PC-3 (cell line): Measurements from ENCODE around the gene PDHX. TPM values are rescaled to one million over a fixed set of nuclear protein-coding genes. Genes with fewer than 3 reads are reported as not detected.

ENCODE experiments used
- ATAC-seq: fragments of 200-7000 bp; cut with Tn5 transposase; 2 replicates; pipeline ENCODE4 v1.9.1; 2020; ENCODE audit warnings: mild to moderate bottlenecking, moderate library complexity
- BruUV-seq: library from RNA; stranded (reverse); fragments of 400-500 nt; replicated peaks from 2 replicates; lab custom pipeline; 2021; lab: Mats Ljungman, UMichigan
- CTCF ChIA-PET: fragments of 300-600 bp; sonication (Branson Sonifier 250); formaldehyde crosslinking; loops from one replicate; lab custom pipeline; 2022; ENCODE audit warnings: antibody characterized with exemption; lab: Charles Lee
- POLR2A ChIA-PET: fragments of 300-600 bp; sonication (Branson Sonifier 250); formaldehyde crosslinking; loops from one replicate; lab custom pipeline; 2022; ENCODE audit warnings: antibody characterized with exemption; ENCODE audit not compliant: unreplicated experiment; lab: Charles Lee
- DNase-seq: peaks from one replicate; pipeline ENCODE4 v3.0.0-alpha.2; 2015
- H2AFZ ChIP-seq: fragments of 300-600 bp; sonication (generic); 2 replicates; pipeline ENCODE4 v1.6.0; 2016; ENCODE audit warnings: antibody characterized with exemption, low read length
- H3F3A ChIP-seq: fragments of 300-600 bp; sonication (generic); one replicate; pipeline ENCODE4 v1.6.0; 2017; ENCODE audit warnings: antibody characterized with exemption, low read length, control low read depth, mild to moderate bottlenecking; ENCODE audit not compliant: unreplicated experiment
- H3K27ac ChIP-seq: fragments of 300-600 bp; sonication (generic); 2 replicates; pipeline ENCODE4 v1.5.1; 2016; ENCODE audit warnings: mild to moderate bottlenecking, low read length
- H3K27me3 ChIP-seq: fragments of 300-600 bp; sonication (generic); 2 replicates; pipeline ENCODE4 v1.6.1; 2016; ENCODE audit warnings: low read length, mixed read lengths
- H3K36me3 ChIP-seq: fragments of 300-600 bp; sonication (generic); 2 replicates; pipeline ENCODE4 v1.6.1; 2016; ENCODE audit warnings: low read depth, mixed run types, low read length, mixed read lengths
- H3K4me1 ChIP-seq: fragments of 300-600 bp; sonication (generic); 2 replicates; pipeline ENCODE4 v1.5.1; 2016; ENCODE audit warnings: low read length; ENCODE audit not compliant: insufficient read depth
- H3K4me2 ChIP-seq: fragments of 300-600 bp; sonication (generic); 2 replicates; pipeline ENCODE4 v1.6.0; 2016; ENCODE audit warnings: low read length
- H3K4me3 ChIP-seq: fragments of 300-600 bp; sonication (generic); 2 replicates; pipeline ENCODE4 v1.5.1; 2016; ENCODE audit warnings: mild to moderate bottlenecking, low read length, mixed read lengths
- H3K79me2 ChIP-seq: fragments of 300-600 bp; sonication (generic); 2 replicates; pipeline ENCODE4 v1.6.1; 2017; ENCODE audit warnings: low read length, mixed read lengths
- H3K9ac ChIP-seq: fragments of 300-600 bp; sonication (generic); 2 replicates; pipeline ENCODE4 v1.6.0; 2016; ENCODE audit warnings: mild to moderate bottlenecking, low read length
- H3K9me2 ChIP-seq: fragments of 300-600 bp; sonication (generic); replicated peaks from 2 replicates; pipeline ENCODE4 v1.6.1; 2016; ENCODE audit warnings: mixed run types, low read length, mixed read lengths
- H3K9me3 ChIP-seq: fragments of 300-600 bp; sonication (generic); 2 replicates; pipeline ENCODE4 v1.6.1; 2016; ENCODE audit warnings: low read length, mixed read lengths
- H4K20me1 ChIP-seq: fragments of 300-600 bp; sonication (generic); 2 replicates; pipeline ENCODE4 v1.6.1; 2016; ENCODE audit warnings: low read length, mixed read lengths
- CTCF ChIP-seq: fragments of 300-600 bp; sonication (generic); conservative IDR thresholded peaks from 2 replicates; pipeline ENCODE4 v1.5.1; 2017; ENCODE audit warnings: antibody characterized with exemption, low read depth, mild to moderate bottlenecking, low read length
- EZH2 ChIP-seq: fragments of 300-600 bp; sonication (generic); IDR thresholded peaks from one replicate; pipeline ENCODE4 v1.6.1; 2017; ENCODE audit warnings: antibody characterized with exemption, mild to moderate bottlenecking, low read length; ENCODE audit not compliant: unreplicated experiment
- EZH2phosphoT487 ChIP-seq: fragments of 300-600 bp; sonication (generic); IDR thresholded peaks from 2 replicates; pipeline ENCODE4 v1.6.1; 2018; ENCODE audit warnings: mild to moderate bottlenecking, antibody characterized with exemption, low read length, borderline replicate concordance
- intact Hi-C: fragments of 100-400 bp; cut with micrococcal nuclease; formaldehyde crosslinking; loops from 2 replicates; pipeline ENCODE4 v1.9.0; 2023
- total RNA-seq: library from RNA; depleted of rRNA; stranded (reverse); fragments of >200 nt; gene quantifications from 2 replicates; pipeline ENCODE4 v1.2.3, GENCODE V29; 2014

The PDHX gene
- total RNA-seq, 1 experiment from 2014 or later = 20.3 TPM

- intact Hi-C loops = no loop called here
- POLR2A ChIA-PET = no interaction called here
- Histone ChIP-seq H3K4me3 (no peak overlapping the region), H3K27ac (no peak overlapping the region), H3F3A (peaks cover 3% of the 10 kb centered on the region), H3K9me3 (no peaks in the 10 kb centered on the region), H3K9ac (no peak overlapping the region), H4K20me1 (no peaks in the 10 kb centered on the region), H3K9me2 (no peaks in the 10 kb centered on the region), H3K36me3 (peaks cover 12% of the 10 kb centered on the region; the same call in 1 of the 2 replicates), H3K4me1 (peaks cover 29% of the 10 kb centered on the region), H3K79me2 (no peaks in the 10 kb centered on the region), H2AFZ (no peak overlapping the region), H3K4me2 (no peak overlapping the region), H3K27me3 (no peaks in the 10 kb centered on the region)
- no peak for DNase-seq
- no peak for ATAC-seq
- TF ChIP-seq EZH2 (no peak), CTCF (no peak), EZH2phosphoT487 (no peak)
- CTCF ChIA-PET = no interaction called here
- no TSS peak for BruUV-seq
These were observed 56.5 kb downstream of the PDHX start for GRCh38 chr11:34972892-34973291.

GRCh38 chr11:34975482-34975881 is 59.1 kb downstream of the PDHX start:
- H3K79me2 ChIP-seq = no peaks in the 10 kb centered on the region
- H4K20me1 ChIP-seq = no peaks in the 10 kb centered on the region
- H3K27ac ChIP-seq = peak overlapping the region; percentile 91
- peak overlapping the region; percentile 74 for H3K4me2 ChIP-seq
- no peaks in the 10 kb centered on the region for H3K9me2 ChIP-seq
- no peak overlapping the region for H3K4me3 ChIP-seq
- CTCF ChIA-PET = no interaction called here
- no peaks in the 10 kb centered on the region for H3K27me3 ChIP-seq
- no peak for TF ChIP-seq CTCF
- no peak overlapping the region for H2AFZ ChIP-seq
- peak overlapping the region; percentile 42 for H3K9ac ChIP-seq
- H3K4me1 ChIP-seq = peaks cover 43% of the 10 kb centered on the region
- ATAC-seq = no peak
- no peaks in the 10 kb centered on the region for H3K9me3 ChIP-seq
- peaks cover 14% of the 10 kb centered on the region; the same call in 1 of the 2 replicates for H3K36me3 ChIP-seq
- BruUV-seq = no TSS peak
- intact Hi-C loops = loop anchor here (5.0 kb wide), 2 partner anchors 48 to 417 kb away; no protein-coding TSS in a partner anchor
- peaks cover 8% of the 10 kb centered on the region for H3F3A ChIP-seq
- no peak for DNase-seq
- POLR2A ChIA-PET = no interaction called here

GRCh38 chr11:34976496-34977088 is 60.2 kb downstream of the PDHX start:
- CTCF ChIA-PET = no interaction called here
- intact Hi-C loops = loop anchor here (5.0 kb wide), 2 partner anchors 49 to 416 kb away; no protein-coding TSS in a partner anchor
- peak overlapping the region; percentile 38 for H3K4me3 ChIP-seq

More at GRCh38 chr11:34976496-34977088, 60.2 kb downstream of the PDHX start:
- peaks cover 8% of the 10 kb centered on the region for H3F3A ChIP-seq
- no TSS peak for BruUV-seq
- TF ChIP-seq EZH2 (no peak), CTCF (no peak), EZH2phosphoT487 (no peak)
- H3K9me2 ChIP-seq = no peaks in the 10 kb centered on the region
- H4K20me1 ChIP-seq = no peaks in the 10 kb centered on the region
- H3K79me2 ChIP-seq = no peaks in the 10 kb centered on the region
- no peaks in the 10 kb centered on the region for H3K9me3 ChIP-seq
- ATAC-seq (no peak), DNase-seq (no peak)
- H3K4me1 ChIP-seq = peaks cover 43% of the 10 kb centered on the region
- no peak overlapping the region for H2AFZ ChIP-seq
- POLR2A ChIA-PET = interaction anchor here (0.6 to 0.7 kb wide), 3 partner anchors 9 to 728 kb away, joined by 3 to 4 read pairs (median 4); no protein-coding TSS in a partner anchor
- peaks cover 16% of the 10 kb centered on the region; the same call in 1 of the 2 replicates for H3K36me3 ChIP-seq
- H3K27ac ChIP-seq = peak overlapping the region; percentile 91
- no peaks in the 10 kb centered on the region for H3K27me3 ChIP-seq
- H3K4me2 ChIP-seq = peak overlapping the region; percentile 74
- H3K9ac ChIP-seq = peak overlapping the region; percentile 42
